GM19193 (cell line): ENCODE results near the gene RHBDD3.

Source experiments
- POLR2A ChIP-seq: IDR thresholded peaks from 4 replicates; pipeline ENCODE4 v1.6.1; 2011; ENCODE audit not compliant: insufficient read depth, insufficient read length; ENCODE audit errors: extremely low read depth

The RHBDD3 gene

DNA sequence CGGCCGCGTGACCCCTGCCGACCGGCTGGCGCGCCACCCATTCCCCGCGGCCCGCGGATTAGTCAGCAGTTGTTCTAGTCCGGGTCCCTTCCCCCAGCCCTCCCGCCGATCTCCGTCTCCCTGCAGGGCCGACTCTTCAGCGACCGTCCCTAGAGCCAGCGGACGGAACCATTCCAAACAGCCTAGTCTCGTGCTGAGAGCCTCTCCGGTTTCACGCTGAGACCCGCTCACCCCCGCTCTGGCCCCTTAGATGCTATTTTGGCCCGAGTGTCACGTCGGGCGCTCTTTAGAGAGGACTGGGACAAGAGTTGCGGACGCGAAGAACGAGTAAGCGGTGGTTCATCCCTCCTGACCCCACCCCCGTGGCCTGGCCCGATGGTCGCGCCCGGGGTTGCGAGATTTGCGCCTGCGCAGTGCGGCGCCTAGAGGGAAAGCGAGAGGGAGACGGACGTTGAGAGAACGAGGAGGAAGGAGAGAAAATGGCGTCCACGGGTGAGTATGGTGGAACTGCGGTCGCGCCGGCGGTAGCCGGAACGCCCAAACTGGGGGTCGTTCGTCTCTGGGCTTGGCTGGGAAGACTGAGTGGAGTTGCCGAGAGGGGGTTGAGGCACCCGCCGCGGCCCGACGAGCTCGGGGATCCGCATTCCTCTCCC, at the start of gene RHBDD3, which contains the start of gene EWSR1:
Gene RHBDD3, minus strand, starts transcription at position 124 of the 653 bp plus-strand sequence. CDS start 2,355 bp downstream, outside the sequence.
Gene EWSR1, plus strand, starts transcription at position 411 of the 653 bp plus-strand sequence. Its CDS starts 69 bp downstream, at position 480.
- TF ChIP-seq POLR2A = peak; percentile 88

DNA sequence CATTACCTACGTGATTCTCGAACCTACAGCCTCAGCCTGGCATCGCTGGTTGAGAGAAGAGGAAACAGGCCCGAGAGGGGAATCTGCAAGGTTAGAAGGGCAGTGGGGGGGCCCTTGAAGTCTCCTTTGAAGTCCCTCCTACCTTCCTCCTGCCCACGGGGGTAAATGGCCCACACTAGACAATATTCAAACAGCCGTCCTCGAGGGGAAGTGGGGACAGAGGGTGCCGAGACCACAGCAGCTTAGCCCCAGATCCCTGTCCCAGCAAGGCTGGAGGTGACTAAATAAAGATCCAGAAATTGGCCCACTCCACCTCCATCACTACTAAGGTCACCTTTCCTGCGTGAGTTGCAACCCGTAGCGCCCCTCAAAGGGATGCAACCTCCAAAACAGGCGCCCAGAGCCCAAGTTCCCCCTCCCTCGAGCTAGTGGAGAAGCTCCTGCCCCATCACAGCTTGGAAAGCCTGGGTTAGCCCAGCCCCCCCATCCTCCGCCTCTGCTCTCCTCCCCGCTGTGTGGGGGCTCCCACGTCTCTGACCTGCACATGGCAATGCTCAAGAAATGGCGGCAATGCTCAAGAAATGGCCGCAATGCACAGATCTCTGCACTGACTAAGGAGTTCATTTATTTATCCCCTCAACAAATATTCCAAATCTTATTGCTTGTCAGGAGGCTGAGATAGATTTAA, 48.5 kb upstream of the RHBDD3 start:
- no peak for TF ChIP-seq POLR2A

DNA sequence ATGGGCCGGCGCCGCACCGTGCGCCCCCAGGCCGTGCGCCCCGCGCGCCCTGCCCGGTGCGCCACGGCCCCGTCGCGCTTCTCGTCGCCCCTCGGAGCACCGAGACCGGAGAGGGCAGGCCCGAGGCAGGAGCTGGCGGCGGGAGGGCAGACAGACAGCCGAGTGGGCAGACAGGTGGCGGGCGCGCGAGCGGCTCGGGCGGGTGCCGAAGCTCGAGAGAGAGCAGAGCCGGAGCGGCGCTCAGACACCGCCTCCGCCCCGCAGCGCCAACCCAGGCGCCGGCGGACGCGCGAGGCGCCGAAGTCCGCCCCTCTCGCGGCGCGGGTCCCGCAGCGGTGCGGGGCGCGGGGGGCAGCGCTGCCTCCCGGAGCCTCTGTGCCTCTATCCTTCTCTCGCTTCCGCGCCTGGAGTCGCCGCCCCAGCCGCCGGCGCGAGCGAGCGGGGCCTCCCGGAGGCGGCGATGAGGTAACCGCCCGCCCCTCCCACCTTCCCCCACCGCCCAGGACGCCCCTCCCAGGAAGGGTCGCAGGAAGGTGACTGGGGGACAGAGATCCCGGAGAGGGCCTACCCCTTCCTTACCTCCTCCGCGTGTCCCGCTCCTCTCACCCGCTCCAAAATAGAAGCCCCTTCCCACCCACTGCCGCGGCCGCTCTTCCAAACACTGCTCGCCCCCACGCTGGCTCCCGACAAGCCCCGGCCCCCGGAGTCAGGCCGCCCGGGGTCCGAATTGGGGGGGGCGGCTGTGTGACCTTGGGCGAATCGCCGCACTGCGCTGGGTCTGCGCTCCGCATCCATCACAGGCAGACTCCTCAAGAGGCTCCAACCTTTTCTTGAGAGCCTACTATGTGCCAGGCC, 47.7 kb upstream of the RHBDD3 start, which contains the start of gene RASL10A:
Gene RASL10A, minus strand, starts transcription at position 412 of the 855 bp plus-strand sequence. CDS start 451 bp downstream, outside the sequence.
- no peak for TF ChIP-seq POLR2A

DNA sequence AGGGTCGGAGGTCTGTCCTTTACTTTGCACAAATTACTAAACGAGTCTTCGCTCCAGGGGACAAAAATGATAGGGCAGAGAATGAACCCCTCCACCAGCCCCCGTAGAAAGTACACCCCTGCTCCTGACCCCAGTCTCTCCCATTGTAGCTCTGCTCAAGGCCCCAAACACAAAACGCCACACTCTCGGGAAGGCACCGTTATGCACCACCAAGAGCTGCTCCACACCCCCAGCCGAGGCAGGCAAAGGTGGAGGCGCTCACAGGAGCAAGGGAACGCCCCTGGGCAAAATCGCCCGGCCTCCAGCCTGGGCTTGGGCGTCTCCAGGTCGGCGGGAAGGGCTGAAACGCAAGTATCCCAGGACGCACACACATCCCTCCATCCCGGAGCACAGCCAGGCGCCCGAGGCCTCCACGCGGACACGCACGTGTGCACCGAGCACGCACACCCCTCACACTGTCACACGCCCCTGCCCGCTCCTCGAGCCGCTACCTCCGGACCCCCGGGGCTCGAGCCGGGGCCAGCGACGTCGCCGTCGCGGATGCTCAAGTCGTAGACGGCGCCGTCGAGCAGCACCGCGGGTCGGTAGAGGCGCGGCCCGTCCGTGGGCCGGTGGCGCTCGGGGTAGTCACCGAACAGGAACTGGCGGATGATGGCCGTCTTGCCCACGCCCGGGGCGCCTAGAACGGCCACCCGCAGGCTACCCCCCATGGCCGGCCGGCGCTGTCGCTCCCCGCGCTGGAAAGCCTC, 46.9 kb upstream of the RHBDD3 start:
- TF ChIP-seq POLR2A = no peak

DNA sequence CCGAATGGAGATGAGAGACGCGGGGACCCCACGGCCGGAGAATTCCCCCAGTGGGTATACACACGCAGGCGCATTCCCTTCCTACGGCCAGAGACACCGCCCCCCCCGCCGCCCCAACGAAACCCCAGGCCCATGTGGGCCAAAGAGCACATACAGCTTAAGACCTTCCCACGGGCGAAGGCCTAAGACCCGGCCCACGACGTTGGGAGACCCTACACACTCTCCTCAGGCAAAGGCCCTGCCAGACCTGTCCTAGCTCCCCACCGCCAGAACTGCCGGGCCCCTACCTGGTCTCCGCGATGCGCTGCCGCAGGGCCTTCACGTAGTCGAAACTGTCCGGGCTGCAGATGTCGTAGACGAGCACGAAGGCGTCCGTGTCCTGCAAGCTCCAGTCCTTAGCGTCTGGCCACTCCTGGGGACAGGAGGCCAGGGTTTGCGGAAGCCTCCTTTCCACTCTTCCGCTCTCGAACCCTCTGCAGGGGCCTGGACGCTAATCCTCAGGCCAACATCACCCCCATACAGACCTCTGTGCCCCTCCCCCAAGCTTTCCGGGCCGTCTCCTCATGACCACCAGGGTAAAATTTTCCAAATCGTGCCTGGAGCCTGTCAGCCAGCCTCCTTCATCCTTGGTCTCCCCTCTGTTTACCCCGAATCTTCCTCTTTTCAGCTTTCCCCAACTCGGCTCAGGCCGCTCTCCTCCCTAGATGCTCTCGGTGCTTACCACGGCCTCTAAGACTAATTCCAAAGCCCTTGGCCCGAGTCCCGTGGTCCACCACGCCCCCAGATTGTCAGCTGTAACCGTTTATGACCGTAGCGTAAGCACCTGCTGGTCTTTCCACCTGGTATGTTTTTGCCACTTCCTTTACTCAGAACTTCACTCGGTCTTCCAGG, 46.0 kb upstream of the RHBDD3 start:
- no peak for TF ChIP-seq POLR2A

DNA sequence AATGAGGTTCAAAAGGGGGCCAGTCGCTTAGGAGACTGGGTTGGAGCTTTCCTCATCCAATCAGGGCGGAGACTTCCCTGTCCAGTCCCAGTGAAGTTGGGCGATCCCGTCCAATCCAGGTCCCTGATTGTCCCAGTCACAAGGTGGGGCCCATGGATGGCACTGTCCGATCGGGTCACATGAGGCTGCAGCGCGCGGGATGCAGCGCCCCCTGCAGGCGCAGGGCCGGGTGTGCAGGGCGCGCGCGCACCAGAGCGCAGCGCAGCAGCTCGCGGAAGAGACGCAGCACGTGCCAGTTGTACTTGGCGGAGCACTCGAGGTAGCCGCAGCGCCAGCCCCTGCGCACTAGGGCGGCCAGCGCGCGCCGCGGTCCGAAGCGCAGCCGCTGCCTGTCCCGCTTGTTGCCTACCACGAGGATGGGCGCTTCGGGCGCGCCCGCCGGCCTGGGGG, 45.4 kb upstream of the RHBDD3 start:
- no peak for TF ChIP-seq POLR2A

DNA sequence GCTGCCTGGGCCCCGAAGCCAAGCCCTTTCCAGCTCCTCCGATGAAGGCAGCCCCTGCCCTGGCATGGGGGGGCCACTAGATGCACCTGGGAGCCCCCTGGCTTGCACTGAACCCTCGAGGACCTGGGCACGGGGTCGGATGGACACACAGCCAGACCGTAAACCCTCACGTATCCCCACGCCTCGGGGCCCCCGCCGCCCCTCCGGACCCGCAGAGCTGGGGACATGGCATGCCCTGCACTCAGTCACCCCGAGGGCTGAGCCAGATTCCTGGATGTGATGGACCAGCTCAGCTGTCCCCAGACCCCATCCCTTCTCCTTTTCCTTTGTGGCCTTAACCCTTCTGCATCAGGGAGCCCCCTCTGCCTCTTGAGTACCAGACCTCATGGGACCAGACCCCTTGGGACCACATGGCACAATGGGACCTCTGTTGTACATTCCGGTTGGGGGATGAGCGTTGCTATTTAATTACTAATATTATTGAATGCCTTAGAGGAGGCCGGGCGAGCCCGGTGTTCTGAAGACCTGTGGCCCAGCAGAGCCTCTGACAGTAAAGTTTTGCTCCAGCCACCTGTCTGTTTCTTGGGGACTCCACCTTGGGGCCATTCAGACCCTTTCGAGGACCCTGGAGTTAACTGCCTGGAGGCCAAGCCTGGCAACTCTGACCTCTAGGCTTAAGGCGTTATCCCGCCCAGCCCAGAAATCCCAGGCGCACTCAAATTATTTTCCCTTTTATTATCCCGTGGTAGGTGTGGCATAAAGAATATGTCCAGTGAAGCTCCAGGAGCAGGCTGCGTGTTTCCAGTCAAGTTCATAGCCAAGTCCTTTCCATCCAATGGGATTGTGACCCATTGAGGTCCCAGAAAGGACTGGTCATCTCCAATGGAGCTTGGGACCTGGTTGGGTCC, 44.7 kb upstream of the RHBDD3 start:
- no peak for TF ChIP-seq POLR2A

DNA sequence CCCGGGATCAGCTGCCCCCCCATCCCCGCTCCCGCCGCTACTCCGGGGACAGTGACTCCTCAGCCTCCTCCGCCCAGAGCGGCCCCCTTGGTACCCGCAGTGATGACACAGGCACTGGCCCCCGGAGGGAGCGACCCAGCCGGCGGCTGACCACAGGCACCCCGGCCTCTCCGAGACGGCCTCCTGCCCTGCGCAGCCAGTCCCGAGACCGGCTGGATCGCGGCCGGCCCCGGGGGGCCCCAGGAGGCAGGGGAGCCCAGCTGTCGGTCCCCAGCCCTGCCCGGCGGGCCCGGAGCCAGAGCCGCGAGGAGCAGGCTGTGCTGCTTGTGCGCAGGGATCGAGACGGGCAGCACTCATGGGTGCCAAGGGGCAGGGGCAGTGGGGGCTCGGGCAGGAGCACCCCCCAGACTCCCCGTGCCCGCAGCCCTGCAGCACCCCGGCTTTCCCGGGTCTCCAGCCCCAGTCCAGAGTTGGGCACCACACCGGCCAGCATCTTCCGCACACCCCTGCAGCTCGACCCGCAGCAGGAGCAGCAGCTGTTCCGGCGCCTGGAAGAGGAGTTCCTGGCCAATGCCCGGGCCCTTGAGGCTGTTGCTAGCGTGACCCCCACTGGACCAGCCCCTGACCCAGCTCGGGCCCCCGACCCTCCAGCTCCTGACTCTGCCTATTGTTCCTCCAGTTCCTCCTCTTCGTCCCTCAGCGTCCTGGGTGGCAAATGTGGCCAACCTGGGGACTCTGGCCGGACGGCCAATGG, 43.9 kb upstream of the RHBDD3 start:
- no peak for TF ChIP-seq POLR2A

DNA sequence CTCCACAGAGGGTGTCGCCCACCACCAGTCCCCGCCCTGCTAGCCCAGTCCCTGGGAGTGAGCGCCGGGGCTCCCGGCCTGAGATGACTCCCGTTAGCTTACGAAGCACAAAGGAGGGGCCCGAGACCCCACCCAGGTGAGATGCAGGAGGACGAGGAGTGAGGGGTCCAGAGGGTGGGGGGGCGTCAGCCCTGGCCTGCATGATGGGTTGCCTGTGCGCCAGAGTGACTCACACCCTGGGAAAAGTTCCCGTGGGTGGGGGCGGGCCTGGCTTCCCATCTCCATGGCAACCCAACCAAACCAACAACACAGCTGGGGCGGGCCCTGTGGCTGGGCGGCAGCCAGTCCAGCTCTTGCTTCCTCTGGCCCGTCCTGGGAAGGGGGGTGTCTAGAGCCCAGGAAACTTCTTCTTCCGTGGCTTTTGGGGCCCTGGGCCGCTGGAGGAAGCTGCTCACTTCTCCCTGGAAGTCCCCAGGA, 43.1 kb upstream of the RHBDD3 start:
- no peak for TF ChIP-seq POLR2A

DNA sequence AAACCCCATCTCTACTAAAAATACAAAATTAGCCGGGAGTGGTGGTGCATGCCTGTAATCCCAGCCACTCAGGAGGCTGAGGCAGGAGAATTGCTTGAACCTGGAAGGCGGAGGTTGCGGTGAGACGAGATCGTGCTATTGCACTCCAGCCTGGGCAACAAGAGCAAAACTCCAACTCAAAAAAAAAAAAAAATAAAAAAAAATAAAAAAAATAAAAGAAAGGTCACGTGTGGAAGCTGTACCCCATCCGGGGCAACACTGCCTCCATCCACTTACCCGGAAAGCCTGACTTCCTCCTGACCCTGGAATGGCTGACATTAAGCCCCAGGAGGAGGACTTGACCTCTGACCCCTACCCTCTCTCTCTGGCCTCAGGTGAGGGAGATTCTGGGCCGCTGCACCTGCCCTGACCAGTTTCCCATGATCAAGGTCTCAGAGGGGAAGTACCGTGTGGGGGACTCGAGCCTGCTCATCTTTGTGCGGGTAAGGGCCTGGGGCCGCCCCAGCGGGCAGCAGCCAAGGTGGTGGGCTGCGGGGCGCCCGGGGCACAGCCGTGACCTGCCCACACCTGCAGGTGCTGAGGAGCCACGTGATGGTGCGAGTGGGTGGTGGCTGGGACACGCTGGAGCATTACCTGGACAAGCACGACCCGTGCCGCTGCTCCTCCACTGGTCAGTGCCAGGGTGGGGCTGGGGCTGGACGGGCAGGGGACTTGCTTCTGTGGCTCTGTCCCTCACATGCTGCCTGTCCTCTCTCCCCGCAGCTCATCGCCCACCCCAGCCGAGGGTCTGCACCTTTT, 42.5 kb upstream of the RHBDD3 start:
- no peak for TF ChIP-seq POLR2A
